GM11168 (cell line): Measurements from ENCODE around the gene GPR35.

ENCODE experiments used
- in situ Hi-C: fragments of 300-500 bp; cut with MboI; formaldehyde crosslinking; loops from one replicate; pipeline ENCODE4 v1.12.0; 2022; ENCODE audit warnings: low sequenced_read_pairs; ENCODE audit not compliant: unreplicated experiment

The GPR35 gene

GRCh38 chr2:240635998-240636547 is 10.8 kb downstream of the GPR35 start:
- in situ Hi-C loops: no loop called here

DNA sequence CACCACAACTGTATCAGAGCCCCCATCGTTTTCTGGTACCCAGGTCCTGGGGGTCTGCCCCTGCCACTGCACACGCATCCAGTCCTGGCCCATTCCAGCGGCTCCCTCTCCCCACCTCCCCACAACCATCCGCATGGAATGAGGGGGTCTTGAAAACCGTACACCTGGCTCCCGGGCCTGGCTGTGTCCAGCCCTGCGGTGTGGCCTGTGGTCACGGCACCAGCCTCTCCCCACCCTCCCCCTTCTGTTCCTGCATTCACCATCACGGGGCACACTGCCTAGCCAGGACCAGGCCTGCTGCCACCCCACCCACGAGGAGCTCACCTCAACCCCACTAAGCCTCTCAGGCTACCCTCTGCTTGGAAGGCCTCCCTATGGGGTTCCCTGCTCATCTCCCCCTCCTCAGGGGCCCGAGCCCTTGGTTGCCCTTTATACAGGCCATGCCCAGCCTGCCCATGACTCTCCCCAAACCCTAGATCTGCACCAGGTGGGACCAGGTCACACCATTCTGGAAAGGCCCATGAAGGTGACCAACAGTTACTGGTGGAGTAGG is 11.4 kb downstream of the GPR35 start:
- in situ Hi-C loops: no loop called here

DNA sequence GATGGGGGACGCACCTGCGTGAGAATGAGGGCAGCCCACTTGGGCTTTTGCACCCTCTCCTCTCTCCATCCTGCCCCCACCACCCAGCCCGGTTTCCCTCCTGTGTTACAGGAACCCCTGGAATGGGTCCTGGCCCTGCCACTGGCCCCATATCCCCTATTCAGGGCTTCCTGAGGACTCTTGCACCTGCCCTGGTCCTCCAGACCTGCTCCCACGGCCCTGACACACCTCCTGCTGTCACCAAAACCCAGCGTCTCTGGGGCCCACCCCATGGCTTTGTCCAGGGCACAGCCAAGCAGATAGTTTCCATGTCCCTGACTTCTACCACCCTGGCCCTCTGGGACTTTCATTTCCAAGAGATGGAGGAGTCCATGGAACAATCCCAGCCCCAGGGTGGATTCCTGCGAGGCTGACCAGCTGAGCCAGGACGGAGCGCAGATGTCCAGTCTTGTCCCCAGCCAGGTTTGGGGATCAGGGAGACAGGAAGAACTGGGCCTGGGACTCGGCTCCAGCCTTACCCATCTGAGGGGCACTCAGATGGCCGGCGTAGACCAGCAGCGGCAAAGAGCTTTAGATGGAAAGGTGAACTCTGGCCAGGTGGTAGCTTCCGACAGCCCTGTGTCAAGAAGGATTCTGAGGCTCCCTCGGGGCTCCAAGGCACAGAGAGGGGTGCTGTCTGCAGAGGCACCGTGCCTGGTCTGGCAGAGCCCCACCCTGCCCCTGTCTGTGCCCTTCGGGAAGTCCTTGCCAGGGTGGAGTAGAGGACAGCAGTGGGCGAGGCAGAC is 12.0 kb downstream of the GPR35 start:
- in situ Hi-C loops: no loop called here

- in situ Hi-C loops: no loop called here
Measured at GRCh38 chr2:240637901-240638345, 12.6 kb downstream of the GPR35 start.

- in situ Hi-C loops: no loop called here
Measured at GRCh38 chr2:240638512-240639160, 13.4 kb downstream of the GPR35 start.

DNA sequence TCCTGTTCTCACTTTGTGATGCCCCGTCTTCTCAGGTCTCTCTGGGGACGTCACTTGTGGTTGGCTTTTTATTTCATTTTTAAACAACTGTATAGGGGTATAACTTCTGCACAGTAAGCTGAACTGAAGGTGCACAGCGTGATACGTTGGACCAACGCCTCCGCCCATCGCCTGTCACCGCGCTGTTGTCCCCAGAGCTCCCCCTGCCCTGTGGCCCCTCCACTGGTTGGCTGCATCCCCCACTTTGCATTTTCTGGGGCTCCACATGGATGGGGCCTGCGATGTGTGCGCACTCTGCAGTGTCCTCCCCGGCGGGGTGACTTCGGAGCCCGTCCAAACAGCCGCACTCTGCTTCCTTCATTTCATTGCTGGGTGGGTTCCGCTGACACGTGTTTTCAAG is 14.3 kb downstream of the GPR35 start:
- in situ Hi-C loops: no loop called here

DNA sequence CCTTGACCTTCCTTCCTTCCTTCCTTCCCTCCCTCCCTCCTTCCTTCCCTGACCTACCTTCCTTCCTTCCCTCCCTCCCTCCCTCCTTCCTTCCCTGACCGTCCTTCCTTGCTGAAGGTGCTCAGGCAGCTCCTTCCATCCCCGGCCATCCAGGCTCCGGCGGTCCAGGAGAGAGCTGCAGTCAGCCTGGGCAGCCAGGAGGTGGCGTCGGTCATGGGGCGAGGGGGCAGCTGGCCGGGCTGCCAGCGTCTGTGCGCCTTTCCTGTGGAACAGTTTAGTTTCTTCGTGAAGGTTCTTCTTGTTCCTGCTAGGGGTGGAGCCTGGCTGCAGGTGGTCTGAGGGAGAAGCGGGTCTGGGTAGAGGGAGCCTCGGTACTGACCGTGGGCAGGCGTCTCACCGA is 15.7 kb downstream of the GPR35 start:
- in situ Hi-C loops: no loop called here

DNA sequence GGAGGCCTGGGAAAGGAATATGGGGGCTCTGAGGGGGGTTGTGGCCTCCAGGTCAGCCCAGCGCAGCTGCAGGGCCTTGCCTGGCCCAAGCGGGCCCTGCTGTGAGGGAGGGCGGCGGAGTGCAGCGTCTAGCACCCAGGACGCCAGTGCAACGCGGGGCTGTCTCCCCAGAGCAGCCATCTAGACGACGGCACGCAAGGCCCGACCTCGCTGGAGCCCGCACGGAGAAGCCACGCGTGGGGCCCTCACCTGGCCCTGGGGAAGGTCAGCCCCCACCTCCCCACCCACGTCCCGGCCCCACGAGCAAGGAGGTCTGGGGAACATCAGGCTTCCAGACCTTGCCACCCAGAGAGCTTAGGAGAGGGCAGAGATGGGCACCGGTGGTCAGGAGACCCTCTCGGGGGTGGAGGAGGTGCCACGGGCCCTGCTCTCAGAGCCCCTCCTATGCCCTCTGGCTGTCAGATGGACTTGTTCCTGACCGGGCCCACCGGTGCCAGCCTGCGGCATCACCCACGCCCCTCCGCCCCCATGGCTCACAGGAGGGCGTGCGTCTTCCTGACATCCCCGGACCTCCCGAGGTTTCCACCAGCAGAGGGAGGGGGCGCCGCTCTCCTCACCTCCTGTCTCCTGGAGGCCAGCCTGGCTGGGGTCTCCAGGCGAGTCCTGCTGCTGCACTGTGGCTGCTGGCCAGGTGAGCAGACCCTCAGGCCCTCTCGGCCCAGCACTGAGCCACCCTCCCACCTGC is 17.0 kb downstream of the GPR35 start:
- in situ Hi-C loops: no loop called here

DNA sequence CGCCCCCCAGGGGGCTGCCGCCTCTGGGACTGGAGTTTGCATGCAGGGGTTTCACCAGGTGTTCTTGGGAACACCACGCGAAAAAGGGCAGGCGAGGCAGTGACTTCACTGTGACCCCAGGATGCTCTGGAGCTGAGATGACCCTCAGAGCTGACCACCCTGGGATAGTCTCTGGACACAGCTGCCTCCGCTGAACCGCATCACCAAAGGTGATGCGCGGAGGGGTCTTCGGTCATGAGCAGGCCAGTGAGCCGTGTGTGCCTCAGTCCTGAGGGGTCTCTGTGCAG is 17.5 kb downstream of the GPR35 start:
- in situ Hi-C loops: no loop called here

- in situ Hi-C loops: no loop called here
Measured at GRCh38 chr2:240643093-240643810, 18.0 kb downstream of the GPR35 start.

DNA sequence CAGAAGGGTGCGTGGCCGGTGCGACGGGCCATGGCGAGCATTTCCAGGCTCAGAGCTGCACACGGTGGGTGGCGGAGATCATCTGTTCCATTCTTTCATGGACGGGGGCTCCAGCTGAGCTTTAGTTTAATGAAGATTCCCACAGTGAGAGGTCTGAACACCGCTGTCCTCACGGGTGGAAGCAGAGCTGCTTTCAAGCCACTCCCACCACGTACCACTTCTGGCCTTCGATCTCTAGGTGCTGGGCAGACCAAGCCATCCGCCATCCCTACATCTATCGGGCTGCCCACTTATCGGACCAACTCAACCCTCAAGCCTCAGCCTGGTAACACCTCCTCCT is 18.5 kb downstream of the GPR35 start:
- in situ Hi-C loops: no loop called here

DNA sequence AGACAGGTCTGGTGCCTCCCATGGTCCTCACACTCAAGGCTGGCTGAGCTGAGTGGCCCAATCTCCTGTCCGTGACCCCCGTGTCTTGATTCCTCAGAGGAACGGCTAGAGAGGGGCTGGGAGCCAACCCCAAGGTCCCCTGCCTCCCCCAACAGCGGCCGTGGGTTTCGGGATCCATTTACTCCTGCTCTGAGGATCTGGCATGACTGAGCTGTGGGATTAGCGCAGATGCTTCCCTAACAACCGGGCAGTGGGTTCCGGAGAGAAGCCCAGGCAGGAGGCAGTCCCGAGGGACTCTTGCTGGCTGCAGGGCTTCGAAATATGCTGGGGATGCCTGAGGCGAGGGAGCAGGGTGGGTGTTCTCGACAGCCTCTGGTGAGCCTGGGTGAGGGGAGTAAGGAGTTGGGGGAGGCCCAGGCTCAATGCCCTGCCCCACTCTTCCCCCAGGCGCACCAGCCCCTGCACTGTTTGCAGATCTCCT is 18.9 kb downstream of the GPR35 start:
- in situ Hi-C loops: no loop called here

GRCh38 chr2:240644859-240645301 is 19.6 kb downstream of the GPR35 start:
- in situ Hi-C loops: no loop called here

DNA sequence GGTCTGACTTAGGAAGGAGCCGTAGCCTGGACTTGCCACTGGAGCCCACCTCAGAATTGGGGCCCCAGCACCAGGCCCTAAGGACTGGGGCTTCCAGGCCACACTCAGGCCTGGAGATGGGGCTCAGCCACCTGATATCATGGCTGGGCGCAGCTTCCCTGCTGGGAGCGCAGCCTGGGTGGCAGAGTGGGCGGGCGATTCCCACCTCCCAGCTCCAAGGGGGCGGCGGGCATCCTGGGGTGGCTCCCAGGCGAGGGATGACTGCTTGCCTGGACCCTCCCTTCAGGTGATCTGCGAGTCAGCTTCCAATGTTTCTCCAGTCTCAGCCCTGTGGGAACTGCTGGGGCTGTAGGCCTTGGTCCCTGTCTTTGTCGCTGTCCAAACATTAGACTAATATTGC is 20.1 kb downstream of the GPR35 start:
- in situ Hi-C loops: no loop called here

DNA sequence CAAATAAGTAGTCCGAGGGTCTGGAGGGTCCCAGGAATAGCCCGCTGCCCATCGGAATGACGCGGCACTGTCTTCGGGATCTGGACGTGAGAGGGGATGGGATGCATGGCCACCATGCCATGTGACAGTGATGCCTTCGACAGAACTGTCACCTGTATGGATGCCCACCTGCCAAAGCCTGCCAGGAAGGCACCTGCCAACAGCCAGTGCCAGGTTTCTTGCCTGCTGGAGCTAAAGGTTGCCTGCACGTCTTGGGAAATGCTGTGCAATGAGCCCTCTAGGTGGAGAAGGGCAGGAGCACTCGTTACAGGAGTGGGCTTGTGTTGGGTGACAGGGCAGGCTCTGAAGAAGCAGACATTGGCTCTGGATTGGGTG is 20.5 kb downstream of the GPR35 start:
- in situ Hi-C loops: no loop called here

DNA sequence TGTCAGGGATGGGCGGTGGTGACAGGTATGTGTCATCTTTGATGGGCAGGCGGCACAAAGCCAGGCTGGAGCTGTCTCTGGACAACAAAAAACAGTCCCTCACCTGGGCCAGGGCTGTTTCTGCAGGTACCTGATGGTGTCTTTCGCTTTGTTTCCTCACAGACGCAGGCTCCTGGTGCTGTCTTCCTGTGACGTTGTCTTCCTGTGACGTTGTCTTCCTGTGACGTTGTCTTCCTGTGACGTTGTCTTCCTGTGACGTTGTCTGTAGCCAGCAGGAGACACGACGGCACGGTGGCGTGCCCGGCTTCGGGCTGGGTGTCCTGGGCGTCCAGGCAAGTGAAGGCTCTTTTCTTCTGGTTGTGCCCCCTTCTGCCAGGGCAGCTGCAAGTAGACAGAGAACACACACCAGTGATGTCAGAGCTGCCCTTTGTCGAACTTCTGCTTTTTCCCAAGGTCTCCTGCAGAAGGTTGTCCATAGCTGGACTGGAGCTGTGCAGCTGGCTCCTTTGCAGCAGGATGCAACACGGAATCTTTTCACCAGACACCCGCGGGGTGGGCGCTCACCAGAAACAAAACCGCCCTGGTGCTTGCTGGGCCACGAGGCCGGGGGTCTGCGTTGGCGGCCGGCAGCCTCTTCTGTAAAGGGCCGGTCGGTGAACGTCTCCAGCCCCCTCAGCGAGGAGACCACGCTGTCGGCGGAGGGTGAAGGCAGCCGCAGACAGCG is 21.1 kb downstream of the GPR35 start:
- in situ Hi-C loops: no loop called here

DNA sequence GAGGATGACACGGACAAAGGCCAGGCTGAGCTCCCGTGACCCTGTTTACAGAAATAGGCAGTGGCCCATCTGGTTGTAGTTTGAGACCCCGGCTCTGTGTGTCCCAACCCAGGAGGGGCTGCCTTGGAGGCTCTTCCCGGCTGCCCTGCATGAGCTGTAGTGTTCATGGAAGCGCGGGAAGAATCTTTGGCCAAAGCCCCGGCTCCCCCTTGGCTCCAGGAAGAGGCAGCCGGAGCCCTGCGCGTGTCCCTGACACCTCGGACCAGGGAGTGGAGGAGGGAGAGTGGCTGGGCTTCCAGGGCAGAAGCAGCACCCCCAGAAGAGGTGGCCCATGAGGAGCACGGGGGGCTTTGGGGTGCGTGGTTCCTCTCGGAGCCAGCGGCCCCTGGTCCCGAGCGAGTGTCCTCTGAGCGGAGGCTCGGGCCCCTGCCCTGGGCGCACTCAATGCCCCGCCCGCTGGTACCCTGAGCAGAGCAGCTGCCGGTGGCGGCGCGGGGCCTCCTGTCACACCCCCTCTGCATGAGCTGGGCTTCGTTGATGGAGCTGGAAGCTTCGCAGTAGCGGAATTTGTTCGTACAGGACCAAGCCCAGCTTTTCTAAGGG is 21.7 kb downstream of the GPR35 start:
- in situ Hi-C loops: no loop called here

- in situ Hi-C loops: no loop called here
Measured at GRCh38 chr2:240647503-240648154, 22.3 kb downstream of the GPR35 start.
